HG03108 (cell line): Measurements from ENCODE around the gene RHCE.
"Not testable (repeated sequence)": the region's sequence is repeated elsewhere in the genome, so short reads cannot be mapped to it uniquely, and the experiment has no call there.

ENCODE experiments used
- ATAC-seq: cut with Tn5 transposase; IDR thresholded peaks from one replicate; pipeline ENCODE4 v1.9.1; 2021; ENCODE audit warnings: moderate library complexity; ENCODE audit not compliant: unreplicated experiment

The RHCE gene

DNA sequence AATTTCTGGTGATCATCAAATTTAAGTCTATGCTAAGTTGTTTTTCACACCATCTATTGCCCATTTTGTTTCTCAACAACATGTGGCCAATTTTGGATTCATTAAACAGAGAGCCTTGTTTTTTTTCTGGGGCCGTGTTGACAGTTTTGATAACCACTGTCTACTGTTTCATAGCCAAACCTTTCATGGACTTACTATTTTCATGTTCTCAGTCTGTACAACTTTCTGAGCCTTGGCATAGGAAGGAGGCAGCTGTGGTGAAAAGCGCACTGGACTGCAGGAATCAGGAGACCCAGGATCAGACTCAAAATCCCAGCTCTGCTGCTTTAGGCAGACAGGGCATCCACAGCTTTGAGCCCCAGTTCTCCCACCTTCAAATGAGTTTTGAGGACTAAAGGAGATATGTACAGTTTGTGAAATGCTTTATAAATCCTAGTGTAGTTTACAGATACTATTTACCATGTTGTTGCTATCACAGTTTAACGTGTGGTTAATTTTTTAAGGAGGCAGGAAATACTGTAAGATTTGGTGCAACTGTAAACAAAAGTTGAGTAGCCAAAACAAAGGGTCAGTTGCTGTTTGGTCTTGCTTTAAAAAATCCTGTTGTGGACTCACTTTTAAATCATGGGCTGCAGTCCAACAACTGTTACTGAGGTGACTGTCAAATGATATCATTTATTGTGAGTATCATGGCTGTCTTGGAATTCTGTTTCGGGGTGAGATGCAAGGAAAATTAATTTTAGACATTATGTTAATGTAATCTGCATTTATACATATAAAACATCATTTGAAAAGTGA, 13.0 kb upstream of the RHCE start:
- no peak for ATAC-seq

DNA sequence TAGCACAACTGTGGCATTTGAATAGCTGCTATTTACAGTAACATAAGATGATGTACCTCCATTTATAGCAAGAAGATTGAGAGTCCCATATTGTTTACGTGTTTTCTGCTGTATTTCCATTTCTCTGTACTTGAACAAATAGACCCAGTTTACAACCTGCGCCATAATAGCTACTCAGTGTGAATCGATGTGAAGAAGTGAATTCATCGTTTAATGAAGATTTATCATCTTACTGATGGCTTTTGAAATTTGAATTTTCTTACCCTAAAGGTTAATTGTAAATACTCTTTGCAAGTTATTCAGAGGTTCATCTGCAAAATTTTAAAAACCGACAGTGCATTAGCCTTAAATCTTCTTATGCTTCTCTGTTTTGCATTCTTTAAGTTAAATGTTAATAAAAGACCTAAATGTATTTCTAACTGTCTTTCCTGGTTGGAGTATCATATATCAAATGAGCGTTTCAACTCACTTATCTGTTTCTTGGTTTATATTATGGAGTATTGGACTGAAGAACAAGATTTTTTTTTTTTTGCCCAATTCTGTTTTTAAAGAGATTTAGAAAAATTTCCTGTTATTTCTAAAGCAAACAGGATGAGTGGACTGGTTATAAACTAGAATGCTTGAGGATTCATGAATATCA, 12.2 kb upstream of the RHCE start:
- no peak for ATAC-seq

DNA sequence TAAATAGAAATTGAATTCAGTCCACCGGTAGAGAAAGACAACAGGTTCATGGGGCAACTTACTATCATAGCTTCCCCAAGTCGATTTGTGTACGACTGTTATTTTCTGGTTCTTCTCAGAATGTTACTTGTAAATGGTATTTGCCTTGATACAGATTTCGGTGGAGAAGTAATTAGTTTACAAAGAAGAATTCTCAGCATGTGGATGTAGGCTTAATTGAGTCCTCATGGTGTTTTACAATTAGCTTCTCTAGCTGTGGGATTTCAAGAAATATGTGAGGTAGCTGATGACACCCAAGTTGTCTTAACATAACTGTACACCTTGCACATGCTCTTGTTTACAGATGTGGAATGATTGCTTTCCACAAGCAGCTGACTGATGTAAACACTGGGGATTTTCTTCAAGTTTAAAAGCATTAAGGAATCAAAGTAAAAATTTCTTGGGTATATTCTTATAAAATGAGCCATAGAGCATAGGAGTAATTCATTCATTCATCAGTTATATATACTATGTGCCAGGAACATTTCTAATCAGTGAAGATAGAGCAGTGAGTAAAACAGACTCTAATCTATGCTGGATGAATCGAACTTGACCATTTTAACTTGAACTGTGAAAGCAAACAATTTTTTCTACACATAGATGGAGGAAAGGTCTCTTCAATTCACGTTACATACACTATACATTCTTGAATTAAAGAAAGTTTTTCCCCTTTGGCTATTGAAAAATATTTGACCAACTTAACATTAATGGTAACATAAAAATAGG, 11.5 kb upstream of the RHCE start:
- ATAC-seq: no peak

DNA sequence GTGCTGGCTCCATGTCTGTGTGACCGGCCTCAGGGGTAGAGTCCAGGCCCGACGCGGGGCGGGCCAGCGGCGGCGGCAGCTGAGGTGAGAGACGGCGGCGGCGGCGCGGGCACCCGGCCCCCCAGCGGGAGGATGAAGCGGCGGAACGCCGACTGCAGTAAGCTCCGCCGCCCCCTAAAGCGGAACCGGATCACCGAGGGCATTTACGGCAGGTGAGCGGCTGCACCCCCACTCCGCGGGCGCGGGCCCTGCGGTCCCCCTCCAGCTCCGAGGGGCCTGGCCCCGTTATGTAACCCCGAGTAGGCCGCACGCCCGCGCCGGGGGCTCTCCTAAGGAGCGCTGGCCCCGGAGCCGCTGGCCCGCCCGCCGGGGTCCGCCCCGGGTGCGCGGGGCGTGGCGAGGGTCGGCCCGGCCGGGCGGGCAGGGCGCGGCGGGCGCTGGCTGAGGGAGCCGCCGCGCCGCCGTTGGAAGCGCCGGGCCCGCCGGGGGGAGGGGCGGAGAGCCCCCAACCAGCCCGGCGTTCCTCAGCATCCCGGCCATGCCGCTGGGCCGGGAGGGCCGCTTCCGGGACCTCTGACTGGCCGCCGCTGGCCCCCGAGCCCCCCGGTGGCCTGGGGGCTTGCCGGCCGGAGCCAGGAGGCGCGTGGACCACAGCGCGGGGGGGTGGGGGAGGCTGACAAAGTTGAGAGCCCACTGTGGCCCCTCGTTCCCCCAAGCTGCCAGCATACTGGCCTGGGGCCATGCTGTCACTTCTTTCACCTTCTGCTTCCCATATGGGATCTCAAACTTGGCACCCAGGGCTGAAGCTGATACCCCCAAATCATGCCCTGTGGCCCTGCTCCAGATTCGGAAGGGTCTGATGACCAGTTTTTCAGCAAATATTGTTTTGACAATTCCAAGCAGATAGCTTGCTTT, 10.6 kb upstream of the RHCE start:
- ATAC-seq: peak; percentile 12

DNA sequence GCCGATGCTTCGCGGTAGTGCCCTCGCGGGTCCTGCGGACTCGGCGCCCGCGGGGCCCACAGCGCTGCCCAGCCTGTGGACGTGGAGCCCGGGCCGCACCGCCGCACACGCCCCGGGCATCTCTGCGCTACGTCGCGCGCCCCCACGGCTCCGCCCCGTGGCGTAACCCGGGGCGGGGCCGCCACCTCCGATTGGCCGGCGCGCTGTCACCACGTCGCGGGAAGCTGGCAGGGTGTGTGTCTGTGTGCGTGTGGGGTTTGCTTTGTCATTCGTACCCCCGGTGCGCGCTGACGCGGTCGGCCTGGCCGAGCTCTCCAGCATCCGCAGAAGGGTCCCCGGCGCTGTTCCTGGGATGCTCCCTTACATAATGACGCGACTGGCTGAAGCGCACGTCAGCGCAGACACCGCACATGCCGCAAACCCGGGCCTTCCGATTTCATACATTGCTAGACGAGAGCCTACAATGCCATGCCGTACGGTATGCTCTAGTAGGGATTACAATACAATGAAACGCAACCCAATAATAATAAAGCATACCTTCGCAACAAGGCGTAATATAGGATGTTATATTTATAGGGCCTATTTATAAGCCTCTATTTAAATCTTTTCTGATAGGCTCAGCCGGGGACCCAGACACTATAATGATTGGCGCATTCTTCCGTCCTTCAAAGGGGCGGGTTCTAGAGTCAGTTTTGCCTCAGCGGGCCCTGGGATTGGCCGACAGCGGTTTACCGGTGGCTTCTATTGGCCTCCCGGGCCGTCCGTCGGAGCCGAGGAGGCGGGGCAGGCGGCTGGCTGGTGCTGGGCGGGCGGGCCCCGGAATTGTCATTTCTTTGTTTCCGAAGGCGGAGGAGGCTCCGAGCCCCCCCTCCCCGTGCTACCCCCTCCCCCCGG, 9.7 kb upstream of the RHCE start, which contains the start of gene MACO1:
Gene MACO1 (plus strand): TSS at position 825 of the 894 bp plus-strand sequence. CDS start 202 bp downstream, outside the sequence.
- ATAC-seq: peak; percentile 79

DNA sequence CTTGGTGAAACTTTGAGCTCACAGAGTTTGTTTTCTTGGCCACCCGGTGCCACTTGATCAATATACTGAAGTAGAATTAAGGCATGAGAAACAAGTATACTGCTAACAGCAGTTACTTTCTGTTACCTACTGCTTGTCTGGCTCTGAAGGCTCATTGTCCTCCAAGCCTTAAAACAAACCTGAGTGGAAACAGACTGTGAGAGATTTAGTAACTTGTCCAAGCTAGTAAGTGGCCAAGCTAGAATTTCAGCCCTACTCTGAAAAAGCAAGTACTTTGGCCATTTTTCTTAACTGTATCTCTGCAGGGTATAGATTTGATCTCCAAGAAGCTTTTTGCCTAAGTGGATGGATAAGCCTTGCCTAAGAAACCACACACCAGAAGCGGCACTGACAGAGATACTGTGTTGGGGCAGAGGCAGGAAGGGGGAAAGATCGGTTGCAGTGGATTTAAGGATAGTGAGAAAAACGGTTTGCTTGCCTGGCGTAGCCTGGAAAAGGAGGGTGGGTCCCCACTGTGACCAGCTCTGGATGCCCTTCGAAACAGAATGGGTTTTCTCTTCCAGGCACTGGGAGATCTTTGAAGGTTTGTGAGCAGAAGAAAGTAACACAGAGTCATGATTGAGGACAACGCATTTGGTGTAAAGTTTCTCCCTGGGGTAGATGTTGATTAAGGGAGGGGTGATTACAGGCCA, 8.0 kb upstream of the RHCE start:
- no peak for ATAC-seq

DNA sequence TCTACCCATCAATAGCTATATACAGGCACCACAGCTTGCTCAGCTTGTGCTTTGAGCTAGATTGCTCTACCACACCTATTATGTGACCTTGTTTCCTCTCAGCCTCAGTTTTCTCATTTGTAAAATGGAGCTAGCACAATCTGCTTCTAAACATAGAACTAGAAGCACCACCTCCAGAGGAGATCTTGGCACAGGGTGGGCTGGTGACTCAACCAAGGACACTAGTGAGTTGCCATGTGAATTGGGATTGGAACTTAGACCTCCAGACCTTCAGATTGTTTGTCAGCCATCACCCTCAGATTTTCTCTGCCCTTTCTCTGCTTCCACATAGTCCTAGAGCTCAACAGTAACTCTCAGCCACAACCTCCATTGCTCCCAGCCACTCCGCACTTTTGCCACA, 7.1 kb upstream of the RHCE start:
- ATAC-seq: no peak

DNA sequence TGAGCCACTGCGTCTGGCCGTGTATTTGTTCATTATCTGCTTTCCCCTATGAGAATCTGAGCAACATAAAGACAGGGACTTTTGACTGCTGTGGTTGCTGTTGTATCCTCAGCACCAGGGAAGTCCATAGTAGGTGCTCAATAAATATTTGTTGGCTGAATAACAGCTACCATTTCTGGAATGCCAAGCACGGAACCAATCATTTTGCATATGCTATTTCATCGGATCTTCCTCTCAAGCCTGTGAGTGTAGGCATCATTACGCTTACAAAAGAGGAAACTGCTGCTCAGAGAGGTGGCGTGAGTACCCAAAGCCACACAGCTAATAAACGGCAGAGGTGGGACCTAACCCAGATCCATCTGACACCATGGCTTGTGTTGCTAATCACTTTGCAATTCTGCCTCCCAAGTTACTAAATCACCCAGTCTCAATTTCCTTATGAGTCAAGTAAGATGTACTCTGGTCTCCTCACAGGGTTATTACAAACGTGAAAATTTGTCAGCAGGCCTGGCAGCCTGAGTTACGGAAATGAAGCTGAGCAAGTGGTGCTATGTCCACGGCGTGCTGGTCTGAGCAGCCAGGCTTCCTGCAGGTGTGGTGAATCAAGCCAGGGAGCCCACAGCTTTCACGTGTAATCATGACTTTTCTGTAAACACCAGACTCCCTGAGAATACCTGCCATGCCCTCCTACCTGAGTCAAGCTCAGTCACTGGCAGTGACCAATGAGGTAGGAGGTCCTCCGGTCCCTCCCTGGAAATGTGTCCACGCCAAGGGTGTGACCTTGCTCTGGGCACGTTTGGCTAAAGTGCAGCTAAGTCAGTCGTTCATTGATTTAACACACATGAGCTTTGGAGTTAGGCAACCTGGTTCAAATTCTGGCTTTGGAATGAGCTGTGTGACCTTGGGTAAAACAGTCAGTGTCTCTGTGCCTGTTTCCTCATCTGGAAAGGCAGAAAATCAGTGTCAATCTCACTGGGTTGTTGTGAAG, 4.8 kb upstream of the RHCE start:
- no peak for ATAC-seq

DNA sequence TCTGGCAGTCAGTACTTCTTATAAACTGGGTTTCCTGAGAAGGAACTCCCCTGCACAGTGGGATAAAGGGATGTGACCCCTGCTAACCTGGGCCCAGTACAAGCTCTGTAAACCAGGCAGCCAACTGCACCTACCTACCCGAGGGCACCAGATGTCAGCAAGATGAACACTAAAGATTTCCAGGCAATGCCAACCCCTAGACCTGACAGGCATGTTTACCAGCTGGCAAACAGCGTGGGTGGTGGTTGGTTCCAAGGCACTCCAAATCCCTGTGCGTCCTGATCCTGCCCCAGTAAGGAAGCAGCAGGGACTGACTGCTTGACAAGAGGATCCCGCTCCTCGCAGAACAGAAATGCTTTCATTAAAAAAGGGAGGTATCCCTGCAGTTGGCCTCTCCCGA, 2.6 kb upstream of the RHCE start:
- not testable (repeated sequence) for ATAC-seq

DNA sequence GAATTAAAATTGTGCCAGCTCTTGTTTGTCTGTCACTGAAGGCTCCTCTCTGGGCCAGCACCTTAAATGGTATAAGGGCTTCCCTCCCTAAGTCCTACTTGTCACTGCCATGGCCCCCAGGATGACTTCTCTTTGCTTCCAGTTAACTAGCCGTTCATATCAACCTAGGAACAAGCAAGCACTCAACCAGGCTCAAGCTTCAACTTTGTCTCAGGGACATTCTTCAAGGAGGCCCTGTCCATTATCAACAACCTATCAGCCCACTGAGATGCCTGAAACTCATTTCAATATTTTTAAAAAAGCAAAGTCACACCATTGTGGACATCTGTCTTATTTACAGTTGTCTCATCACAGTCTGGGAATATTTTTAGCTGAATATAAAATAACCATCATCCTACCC, 1.3 kb downstream of the RHCE start:
- not testable (repeated sequence) for ATAC-seq

DNA sequence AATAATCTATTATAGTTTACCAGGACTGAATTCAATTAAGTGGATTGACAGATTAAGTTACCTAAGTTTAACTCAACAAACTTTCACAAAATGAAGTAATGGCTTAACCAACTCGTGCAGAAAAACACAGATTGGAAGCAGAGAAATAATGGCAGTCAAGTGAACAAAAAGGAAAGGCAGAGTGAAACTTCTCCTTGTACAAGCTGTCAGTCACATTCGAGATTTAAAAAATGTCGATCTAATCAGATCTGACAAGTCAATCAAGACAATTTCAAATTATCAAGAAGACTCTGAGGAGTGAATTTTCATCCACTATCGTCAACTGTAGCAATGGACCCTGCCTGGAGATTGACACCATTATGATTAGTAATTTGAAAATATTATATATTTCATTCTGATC, 3.3 kb downstream of the RHCE start:
- not testable (repeated sequence) for ATAC-seq

DNA sequence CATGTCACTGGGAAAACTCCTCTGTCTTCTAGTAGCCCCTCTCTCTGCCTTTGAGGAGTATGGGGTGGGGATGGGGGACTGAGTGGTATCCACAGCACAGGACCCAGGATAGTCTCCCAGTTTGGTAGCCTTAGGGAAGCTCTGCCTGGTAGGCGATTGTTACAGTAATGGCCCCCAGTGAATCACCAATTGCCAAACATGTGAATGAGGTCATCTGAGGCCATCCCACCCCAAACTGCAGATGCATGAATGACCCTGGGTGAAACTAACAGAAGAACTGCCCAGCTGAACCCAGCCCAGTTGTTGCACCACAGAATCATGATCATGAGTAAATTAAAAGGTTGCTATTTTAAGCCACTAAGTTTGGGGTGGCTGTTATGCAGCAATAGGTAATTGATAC, 6.0 kb downstream of the RHCE start:
- not testable (repeated sequence) for ATAC-seq

DNA sequence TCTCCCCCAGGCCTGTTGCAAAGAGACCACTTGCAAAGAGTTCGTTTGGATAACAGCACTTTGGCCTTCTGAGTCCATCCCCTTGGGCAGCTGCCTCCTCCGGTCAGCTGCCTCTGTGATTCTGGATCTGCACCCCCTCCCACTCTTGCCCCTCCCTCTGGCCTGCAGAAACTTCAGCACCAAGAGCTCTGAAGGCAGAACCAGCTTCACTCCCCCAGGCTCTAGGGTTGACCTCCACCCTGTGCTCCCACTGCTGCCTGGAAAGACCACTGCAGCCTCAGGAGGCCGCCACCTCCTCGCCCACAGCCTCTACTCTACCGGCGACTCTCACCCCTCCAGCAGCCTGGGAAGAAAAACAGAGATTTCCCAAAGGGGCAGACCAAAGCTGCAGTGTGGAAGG, 6.5 kb downstream of the RHCE start:
- ATAC-seq: not testable (repeated sequence)

DNA sequence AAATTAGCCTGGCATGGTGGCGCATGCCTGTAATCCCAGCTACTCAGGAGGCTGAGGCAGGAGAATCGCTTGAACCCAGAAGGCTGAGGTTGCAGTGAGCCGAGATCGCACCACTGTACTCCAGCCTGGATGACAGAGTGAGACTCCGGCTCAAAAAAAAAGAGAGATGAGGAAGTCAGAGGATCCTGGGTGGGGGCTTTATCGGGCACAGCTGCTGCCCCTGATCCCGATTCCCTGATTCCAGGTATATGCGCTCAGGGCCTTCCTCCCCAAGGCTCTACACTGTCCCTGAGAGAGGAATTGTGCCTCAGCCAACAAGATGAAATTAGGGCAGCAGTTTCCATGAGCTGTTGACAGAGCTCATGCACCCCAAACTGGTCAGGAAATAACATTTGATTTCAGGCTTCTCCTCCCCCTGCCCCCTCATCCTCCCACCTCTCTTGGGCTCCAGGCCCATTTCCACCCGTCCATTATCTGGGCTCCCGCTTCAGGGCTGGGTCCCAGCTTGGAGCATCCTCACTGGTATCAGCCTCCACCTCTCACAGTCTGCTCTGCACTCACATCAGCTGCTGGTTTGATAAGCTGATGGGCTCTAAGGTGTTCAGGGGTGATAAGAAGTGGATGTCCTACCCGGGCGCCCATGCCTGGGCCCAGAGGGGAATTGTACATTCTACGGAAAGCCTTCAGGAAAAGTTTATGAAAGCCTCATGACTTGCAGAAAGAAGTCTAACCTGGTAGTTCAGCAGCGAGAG, 7.6 kb downstream of the RHCE start:
- not testable (repeated sequence) for ATAC-seq

DNA sequence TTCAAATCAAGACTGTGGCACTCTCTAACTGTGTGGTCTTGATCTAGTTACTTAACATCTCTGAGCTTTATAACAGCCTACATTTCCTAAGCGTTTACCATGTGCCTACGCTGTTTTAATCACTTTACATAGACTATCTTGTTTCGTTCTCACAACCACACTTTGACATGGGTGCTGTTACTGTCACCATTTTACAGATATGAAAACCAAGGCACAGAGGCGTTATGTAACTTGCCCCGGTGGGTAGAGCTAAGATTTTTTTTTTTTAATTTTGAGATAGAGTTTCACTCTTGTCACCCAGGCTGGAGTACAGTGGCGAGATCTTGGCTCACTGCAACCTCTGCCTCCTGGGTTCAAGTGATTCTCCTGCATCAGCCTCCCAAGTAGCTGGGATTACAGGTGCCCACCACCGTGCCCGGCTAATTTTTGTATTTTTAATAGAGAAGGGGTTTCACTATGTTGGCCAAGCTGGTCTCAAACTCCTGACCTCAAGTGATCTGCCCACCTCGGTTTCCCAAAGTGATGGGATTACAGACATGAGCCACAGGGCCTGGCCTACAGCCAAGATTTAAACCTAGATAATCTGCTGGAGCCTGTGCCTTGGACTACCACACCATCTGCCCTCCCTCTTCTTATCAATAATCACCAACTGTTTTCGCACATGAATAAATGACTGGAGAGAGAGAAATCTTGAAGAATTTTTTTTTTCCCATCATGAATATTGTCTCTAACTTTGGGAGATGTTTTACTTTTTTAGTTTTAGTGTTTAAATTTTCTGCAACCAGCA, 10.8 kb downstream of the RHCE start:
- ATAC-seq: not testable (repeated sequence)

DNA sequence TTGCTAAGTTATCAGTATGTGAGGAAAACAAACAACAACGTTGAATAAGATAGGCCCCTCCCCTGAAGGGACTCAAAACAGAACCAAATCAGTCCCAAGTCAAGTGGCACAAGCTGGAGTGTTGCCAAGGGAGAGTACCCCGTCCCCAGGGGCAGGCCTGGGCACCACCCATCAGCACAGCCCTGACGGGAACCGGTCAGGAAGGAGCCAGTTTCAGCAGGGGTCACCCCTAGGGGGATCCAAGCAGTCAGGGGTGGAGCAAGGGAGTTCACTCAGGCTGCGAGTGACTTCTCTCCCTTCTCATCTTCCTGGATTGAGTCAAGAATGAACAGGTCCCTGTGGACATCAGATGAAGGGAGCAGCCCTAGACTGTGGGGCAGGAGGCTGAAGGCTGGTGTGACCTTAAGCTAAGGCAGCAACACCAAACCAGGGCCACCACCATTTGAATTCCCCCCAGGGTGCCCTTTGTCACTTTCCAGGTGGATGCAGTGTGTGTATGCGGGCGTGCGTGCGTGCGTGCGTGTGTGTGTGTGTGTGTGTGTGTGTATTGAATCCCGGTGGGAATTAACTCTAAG, 14.8 kb downstream of the RHCE start:
- not testable (repeated sequence) for ATAC-seq
